Smooth muscle cell of trachea (primary cell): ENCODE data around the gene STK32A. TPM values are rescaled to one million over a fixed set of nuclear protein-coding genes. Genes with fewer than 3 reads are reported as not detected.

Experiments
- total RNA-seq: library from RNA; depleted of rRNA; stranded (reverse); fragments of >200 nt; gene quantifications from 2 replicates; pipeline ENCODE4 v1.2.1, GENCODE V29; 2014

Gene STK32A
- 0.44 and 0.83 TPM in 2 replicates for total RNA-seq

DNA sequence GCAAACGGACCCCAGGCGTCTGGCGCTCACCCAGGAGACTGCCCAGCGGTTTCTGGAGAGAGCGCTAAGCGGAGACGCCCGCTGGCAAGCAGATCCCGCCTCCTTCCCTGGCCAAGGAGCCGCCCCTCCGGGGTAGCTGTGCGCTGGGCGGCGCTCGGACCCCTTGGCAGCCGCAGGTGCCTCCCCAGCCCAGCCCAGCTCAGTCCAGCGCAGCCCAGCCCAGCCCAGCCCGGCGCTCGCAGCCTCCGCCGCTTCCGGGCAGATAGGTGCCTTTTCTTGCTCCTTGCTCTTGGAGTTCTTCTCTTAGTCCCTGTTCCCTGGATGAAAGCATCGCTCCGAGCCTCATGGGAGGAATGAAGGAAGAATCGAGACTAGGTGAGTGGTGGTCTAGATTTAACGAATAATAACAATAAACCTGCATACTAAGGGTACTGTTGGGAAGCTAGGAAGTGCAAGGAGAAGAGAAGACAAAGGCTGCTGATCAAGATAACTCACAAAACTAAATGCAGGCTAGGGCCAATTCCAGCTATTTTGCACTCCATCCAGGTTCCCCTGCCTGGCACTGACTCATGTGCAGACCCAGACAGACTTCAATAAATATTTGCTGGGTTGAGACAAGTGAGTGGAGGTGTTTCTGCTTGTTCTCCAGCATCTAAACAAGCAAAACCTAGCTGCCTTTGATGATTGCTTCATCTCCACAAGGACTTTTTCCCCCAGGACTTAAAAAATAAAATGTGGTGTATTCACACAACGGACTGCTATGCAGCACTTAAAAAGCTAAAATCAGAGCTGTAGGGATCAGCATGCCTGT lies at the start of gene STK32A:
Gene STK32A (plus strand): TSS at position 202 of the 811 bp plus-strand sequence. CDS start 4,609 bp downstream, outside the sequence.

